Activated T-helper 2 cell treated with anti-CD3 and anti-CD28 coated beads, Interferon-gamma antibody, Interleukin-2, Interleukin-4, amounts not matched to agents 10 μg/mL and 5 μg/mL and 100 μg/mL, durations not matched to agents 14 hours and 24 hours and 36 hours (primary cell): ENCODE results near the gene ADGRV1. TPM values are rescaled to one million over a fixed set of nuclear protein-coding genes. Genes with fewer than 3 reads are reported as not detected.
"Not testable (repeated sequence)": the region's sequence is repeated elsewhere in the genome, so short reads cannot be mapped to it uniquely, and the experiment has no call there.

Experiments used
- DNase-seq: peaks from one replicate; pipeline ENCODE4 v3.0.0; 2021; ENCODE audit warnings: low spot score
- H3K27ac Mint-ChIP-seq: one replicate; pipeline ENCODE4 v1.8.0; 2021; ENCODE audit warnings: mixed read lengths
- H3K27me3 Mint-ChIP-seq: one replicate; pipeline ENCODE4 v1.8.0; 2021; ENCODE audit warnings: low read depth, mixed read lengths
- H3K36me3 Mint-ChIP-seq: one replicate; pipeline ENCODE4 v1.8.0; 2021; ENCODE audit warnings: low read depth, mixed read lengths
- H3K4me1 Mint-ChIP-seq: one replicate; pipeline ENCODE4 v1.8.0; 2021; ENCODE audit warnings: low read depth, mixed read lengths
- H3K4me3 Mint-ChIP-seq: one replicate; pipeline ENCODE4 v1.8.0; 2021; ENCODE audit warnings: low read depth, mild to moderate bottlenecking, moderate library complexity, mixed read lengths
- H3K9me3 Mint-ChIP-seq: one replicate; pipeline ENCODE4 v1.8.0; 2021; ENCODE audit warnings: mixed read lengths
- intact Hi-C: fragments of 100-400 bp; cut with micrococcal nuclease; formaldehyde crosslinking; loops from one replicate; pipeline ENCODE4 v1.15.1; 2023
- total RNA-seq: library from RNA; stranded (reverse); gene quantifications from 2 replicates; pipeline ENCODE4 v1.2.3, GENCODE V29; 2022

The ADGRV1 gene
- total RNA-seq, 1 donor from 2014 or later = 12.4 TPM

- no peak overlapping the region for H3K27ac Mint-ChIP-seq
- DNase-seq = no peak
- no peak overlapping the region for H3K4me3 Mint-ChIP-seq
- no peaks in the 10 kb centered on the region for H3K27me3 Mint-ChIP-seq
- no peaks in the 10 kb centered on the region for H3K4me1 Mint-ChIP-seq
- intact Hi-C loops = no loop called here
- no peaks in the 10 kb centered on the region for H3K36me3 Mint-ChIP-seq
- no peaks in the 10 kb centered on the region for H3K9me3 Mint-ChIP-seq
Observed at GRCh38 chr5:90650767-90651166, 92.2 kb downstream of the ADGRV1 start.

GRCh38 chr5:90654215-90654614 lies 95.6 kb downstream of the ADGRV1 start:
- intact Hi-C loops = no loop called here
- no peak for DNase-seq
- Mint-ChIP-seq H3K4me1 (no peaks in the 10 kb centered on the region), H3K9me3 (no peaks in the 10 kb centered on the region), H3K36me3 (no peaks in the 10 kb centered on the region), H3K27ac (no peak overlapping the region), H3K27me3 (no peaks in the 10 kb centered on the region), H3K4me3 (no peak overlapping the region)

- H3K27ac Mint-ChIP-seq = no peak overlapping the region
- intact Hi-C loops = no loop called here
- no peak overlapping the region for H3K4me3 Mint-ChIP-seq
- no peak for DNase-seq
- no peaks in the 10 kb centered on the region for H3K4me1 Mint-ChIP-seq
- no peaks in the 10 kb centered on the region for H3K36me3 Mint-ChIP-seq
- H3K27me3 Mint-ChIP-seq = no peaks in the 10 kb centered on the region
- H3K9me3 Mint-ChIP-seq = no peaks in the 10 kb centered on the region
Observed at GRCh38 chr5:90655423-90655822, 96.8 kb downstream of the ADGRV1 start.

- H3K9me3 Mint-ChIP-seq = no peaks in the 10 kb centered on the region
- no peaks in the 10 kb centered on the region for H3K4me1 Mint-ChIP-seq
- H3K27ac Mint-ChIP-seq = no peak overlapping the region
- DNase-seq = no peak
- no peaks in the 10 kb centered on the region for H3K36me3 Mint-ChIP-seq
- H3K27me3 Mint-ChIP-seq = no peaks in the 10 kb centered on the region
- H3K4me3 Mint-ChIP-seq = no peak overlapping the region
- intact Hi-C loops = no loop called here
Observed at GRCh38 chr5:90657030-90657429, 98.4 kb downstream of the ADGRV1 start.

DNA sequence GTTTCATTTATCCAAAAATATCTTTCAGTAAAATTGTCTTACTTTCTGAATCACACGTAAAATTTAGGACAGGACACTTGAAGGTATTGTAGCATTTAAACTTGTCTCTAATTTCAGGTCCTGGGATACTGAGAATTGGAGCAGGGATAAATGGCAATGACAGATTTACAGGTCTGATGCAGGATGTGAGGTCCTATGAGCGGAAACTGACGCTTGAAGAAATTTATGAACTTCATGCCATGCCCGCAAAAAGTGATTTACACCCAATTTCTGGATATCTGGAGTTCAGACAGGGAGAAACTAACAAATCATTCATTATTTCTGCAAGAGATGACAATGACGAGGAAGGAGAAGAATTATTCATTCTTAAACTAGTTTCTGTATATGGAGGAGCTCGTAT lies 99.2 kb downstream of the ADGRV1 start:
- intact Hi-C loops = no loop called here
- Mint-ChIP-seq H3K27me3 (no peaks in the 10 kb centered on the region), H3K9me3 (no peaks in the 10 kb centered on the region), H3K4me1 (no peaks in the 10 kb centered on the region), H3K27ac (no peak overlapping the region), H3K36me3 (no peaks in the 10 kb centered on the region), H3K4me3 (no peak overlapping the region)
- no peak for DNase-seq

GRCh38 chr5:90658620-90659019 lies 100.0 kb downstream of the ADGRV1 start:
- Mint-ChIP-seq H3K4me1 (no peaks in the 10 kb centered on the region), H3K4me3 (no peak overlapping the region), H3K9me3 (no peaks in the 10 kb centered on the region), H3K36me3 (no peaks in the 10 kb centered on the region), H3K27ac (no peak overlapping the region), H3K27me3 (no peaks in the 10 kb centered on the region)
- DNase-seq = no peak
- intact Hi-C loops = no loop called here

GRCh38 chr5:90668079-90668565 lies 109.5 kb downstream of the ADGRV1 start:
- H3K36me3 Mint-ChIP-seq, H3K27ac Mint-ChIP-seq, H3K9me3 Mint-ChIP-seq, H3K4me1 Mint-ChIP-seq, intact Hi-C loops, DNase-seq, H3K4me3 Mint-ChIP-seq, H3K27me3 Mint-ChIP-seq: not testable (repeated sequence)

- H3K27ac Mint-ChIP-seq = no peak overlapping the region
- H3K36me3 Mint-ChIP-seq = no peaks in the 10 kb centered on the region
- no peaks in the 10 kb centered on the region for H3K27me3 Mint-ChIP-seq
- H3K4me3 Mint-ChIP-seq = no peak overlapping the region
- DNase-seq = no peak
- no peaks in the 10 kb centered on the region for H3K9me3 Mint-ChIP-seq
- H3K4me1 Mint-ChIP-seq = no peaks in the 10 kb centered on the region
- intact Hi-C loops = no loop called here
Observed at GRCh38 chr5:90675222-90675621, 116.6 kb downstream of the ADGRV1 start.

DNA sequence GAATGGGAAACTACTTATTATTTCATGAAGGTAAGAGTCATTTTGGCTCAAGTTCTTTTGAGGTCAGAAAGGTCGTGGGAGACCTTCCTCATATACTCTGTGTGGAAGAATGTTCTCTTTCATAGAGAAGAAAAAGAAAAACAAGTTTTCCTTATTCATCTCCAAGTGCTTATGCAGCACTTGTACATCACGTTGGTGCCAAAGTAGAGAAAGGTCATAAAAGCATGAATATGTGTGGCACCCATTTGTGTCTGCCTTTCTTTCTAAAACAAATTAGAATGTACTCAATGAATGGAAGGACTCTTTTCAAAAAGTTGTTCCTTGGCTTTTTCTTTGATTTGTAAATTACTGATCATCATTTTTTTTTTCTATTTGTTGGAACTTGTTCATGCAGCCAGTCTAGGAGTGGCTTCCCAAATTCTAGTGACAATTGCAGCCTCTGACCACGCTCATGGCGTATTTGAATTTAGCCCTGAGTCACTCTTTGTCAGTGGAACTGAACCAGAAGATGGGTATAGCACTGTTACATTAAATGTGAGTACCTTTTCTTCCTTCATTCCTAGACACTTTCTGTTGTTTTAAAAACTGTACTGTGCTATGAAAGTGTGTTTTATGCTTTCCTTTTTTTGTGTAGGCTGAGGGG lies 122.4 kb downstream of the ADGRV1 start:
- intact Hi-C loops = no loop called here
- Mint-ChIP-seq H3K4me3 (no peak overlapping the region), H3K27ac (no peak overlapping the region), H3K27me3 (no peaks in the 10 kb centered on the region), H3K36me3 (no peaks in the 10 kb centered on the region), H3K9me3 (no peaks in the 10 kb centered on the region), H3K4me1 (no peaks in the 10 kb centered on the region)
- DNase-seq = no peak

- H3K4me1 Mint-ChIP-seq = no peaks in the 10 kb centered on the region
- intact Hi-C loops = no loop called here
- no peak for DNase-seq
- H3K4me3 Mint-ChIP-seq = no peak overlapping the region
- no peak overlapping the region for H3K27ac Mint-ChIP-seq
- no peaks in the 10 kb centered on the region for H3K27me3 Mint-ChIP-seq
- H3K36me3 Mint-ChIP-seq = no peaks in the 10 kb centered on the region
- H3K9me3 Mint-ChIP-seq = no peaks in the 10 kb centered on the region
Observed at GRCh38 chr5:90682278-90682677, 123.7 kb downstream of the ADGRV1 start.

GRCh38 chr5:90685425-90686022 lies 126.9 kb downstream of the ADGRV1 start:
- Mint-ChIP-seq H3K9me3 (no peaks in the 10 kb centered on the region), H3K27me3 (no peaks in the 10 kb centered on the region), H3K27ac (no peak overlapping the region), H3K4me3 (no peak overlapping the region), H3K36me3 (no peaks in the 10 kb centered on the region), H3K4me1 (no peaks in the 10 kb centered on the region)
- DNase-seq = no peak
- intact Hi-C loops = no loop called here

DNA sequence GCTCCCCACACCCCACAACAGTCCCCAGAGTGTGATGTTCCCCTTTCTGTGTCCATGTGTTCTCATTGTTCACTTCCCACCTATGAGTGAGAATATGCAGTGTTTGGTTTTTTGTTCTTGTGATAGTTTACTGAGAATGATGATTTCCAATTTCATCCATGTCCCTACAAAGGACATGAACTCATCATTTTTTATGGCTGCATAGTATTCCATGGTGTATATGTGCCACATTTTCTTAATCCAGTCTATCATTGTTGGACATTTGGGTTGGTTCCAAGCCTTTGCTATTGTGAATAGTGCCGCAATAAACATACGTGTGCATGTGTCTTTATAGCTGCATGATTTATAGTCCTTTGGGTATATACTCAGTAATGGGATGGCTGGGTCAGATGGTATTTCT lies 127.8 kb downstream of the ADGRV1 start:
- intact Hi-C loops, H3K27me3 Mint-ChIP-seq, DNase-seq, H3K4me1 Mint-ChIP-seq, H3K4me3 Mint-ChIP-seq, H3K27ac Mint-ChIP-seq, H3K36me3 Mint-ChIP-seq, H3K9me3 Mint-ChIP-seq: not testable (repeated sequence)

GRCh38 chr5:90687458-90687857 lies 128.9 kb downstream of the ADGRV1 start:
- H3K4me3 Mint-ChIP-seq, intact Hi-C loops, H3K27ac Mint-ChIP-seq, H3K9me3 Mint-ChIP-seq, H3K36me3 Mint-ChIP-seq, H3K27me3 Mint-ChIP-seq, DNase-seq, H3K4me1 Mint-ChIP-seq: not testable (repeated sequence)
